ENCODE results near the gene PRSS3. TPM values are rescaled to one million over a fixed set of nuclear protein-coding genes. Genes with fewer than 3 reads are reported as not detected.

The PRSS3 gene
- total and polyA plus RNA-seq, 9 of the 15 experiments (the other 6 are each of a cell fraction or from before 2014, with no cell fraction given), result 0.35 to 0.42 TPM; not detected in 7

DNA sequence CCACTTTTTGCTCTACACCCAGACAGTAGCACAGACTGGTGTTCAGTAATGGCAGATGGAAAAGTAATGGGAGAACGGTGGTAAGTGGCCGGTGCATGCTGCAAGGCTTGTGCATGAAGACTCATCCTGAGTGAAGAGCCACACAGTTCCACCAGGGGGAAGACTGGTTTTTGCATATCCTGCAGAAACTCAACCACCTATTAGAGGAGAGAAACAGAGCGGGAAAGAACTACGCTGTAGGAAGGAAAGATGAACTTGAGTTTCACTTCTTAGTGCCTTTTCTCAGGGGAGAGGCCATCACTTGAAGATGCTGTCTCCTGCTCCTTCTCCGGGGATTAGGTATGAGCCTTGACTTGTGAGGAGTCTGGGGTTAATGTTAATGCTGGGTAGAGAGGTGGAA, 9.4 kb upstream of the PRSS3 start (continued):
- TF ChIP-seq RERE (CRISPR knock-in tag; IDR thresholded peaks at IDR 0.05; ENCODE audit: borderline replicate concordance) (no peak), DDX20 (tag; IDR thresholded peaks at IDR 0.05; ENCODE audit: low read depth) (no peak), ZNF398 (CRISPR knock-in tag; IDR thresholded peaks at IDR 0.05) (no peak), CCAR2 (IDR thresholded peaks at IDR 0.05; ENCODE audit: low read depth, low read length) (no peak), PHB2 (IDR thresholded peaks at IDR 0.05; ENCODE audit: low read depth) (no peak), MAFF (IDR thresholded peaks at IDR 0.05; ENCODE audit: low read length) (peak; percentile 53; the same call in 1 of the 2 replicates), ZNF224 (CRISPR knock-in tag; IDR thresholded peaks at IDR 0.05) (no peak), ZNF311 (CRISPR knock-in tag; IDR thresholded peaks at IDR 0.05) (no peak), MAFG (tag; conservative IDR thresholded peaks at IDR 0.05) (peak; percentile 75)
- TF ChIP-seq, protein P1, sequence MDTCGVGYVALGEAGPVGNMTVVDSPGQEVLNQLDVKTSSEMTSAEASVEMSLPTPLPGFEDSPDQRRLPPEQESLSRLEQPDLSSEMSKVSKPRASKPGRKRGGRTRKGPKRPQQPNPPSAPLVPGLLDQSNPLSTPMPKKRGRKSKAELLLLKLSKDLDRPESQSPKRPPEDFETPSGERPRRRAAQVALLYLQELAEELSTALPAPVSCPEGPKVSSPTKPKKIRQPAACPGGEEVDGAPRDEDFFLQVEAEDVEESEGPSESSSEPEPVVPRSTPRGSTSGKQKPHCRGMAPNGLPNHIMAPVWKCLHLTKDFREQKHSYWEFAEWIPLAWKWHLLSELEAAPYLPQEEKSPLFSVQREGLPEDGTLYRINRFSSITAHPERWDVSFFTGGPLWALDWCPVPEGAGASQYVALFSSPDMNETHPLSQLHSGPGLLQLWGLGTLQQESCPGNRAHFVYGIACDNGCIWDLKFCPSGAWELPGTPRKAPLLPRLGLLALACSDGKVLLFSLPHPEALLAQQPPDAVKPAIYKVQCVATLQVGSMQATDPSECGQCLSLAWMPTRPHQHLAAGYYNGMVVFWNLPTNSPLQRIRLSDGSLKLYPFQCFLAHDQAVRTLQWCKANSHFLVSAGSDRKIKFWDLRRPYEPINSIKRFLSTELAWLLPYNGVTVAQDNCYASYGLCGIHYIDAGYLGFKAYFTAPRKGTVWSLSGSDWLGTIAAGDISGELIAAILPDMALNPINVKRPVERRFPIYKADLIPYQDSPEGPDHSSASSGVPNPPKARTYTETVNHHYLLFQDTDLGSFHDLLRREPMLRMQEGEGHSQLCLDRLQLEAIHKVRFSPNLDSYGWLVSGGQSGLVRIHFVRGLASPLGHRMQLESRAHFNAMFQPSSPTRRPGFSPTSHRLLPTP (IDR thresholded peaks at IDR 0.05; ENCODE audit: borderline replicate concordance, extremely low read depth, insufficient read length), result no peak
